Smooth muscle cell of trachea (primary cell): ENCODE data around the gene ZNF845. TPM values are rescaled to one million over a fixed set of nuclear protein-coding genes. Genes with fewer than 3 reads are reported as not detected.

ENCODE experiments used
- total RNA-seq: library from RNA; depleted of rRNA; stranded (reverse); fragments of >200 nt; gene quantifications from 2 replicates; pipeline ENCODE4 v1.2.1, GENCODE V29; 2014

The ZNF845 gene
- 7.6 and 9.5 TPM in 2 replicates for total RNA-seq

GRCh38 chr19:53333463-53334449, at the start of gene ZNF845:
Gene ZNF845 (plus strand): TSS chr19:53333749. CDS start chr19:53341308, 7,559 bp downstream.

GRCh38 chr19:53365134-53365898, 31.8 kb downstream of the ZNF845 start, which contains the start of gene ZNF525:
Gene ZNF525 (plus strand): TSS chr19:53365705. CDS start chr19:53372282, 6,577 bp downstream.

GRCh38 chr19:53394974-53395839, 61.7 kb downstream of the ZNF845 start, which contains the start of gene ZNF765:
Gene ZNF765 (plus strand): TSS chr19:53395149. CDS start chr19:53398016, 2,867 bp downstream.

Other genes starting within 250 kb of the ZNF845 start
- 29.2 and 37.7 TPM in 2 replicates for gene ZNF160, start 230.3 kb upstream of the ZNF845 start, total RNA-seq
- gene ZNF415, start 200.8 kb upstream of the ZNF845 start, total RNA-seq, result 4.8 and 15.2 TPM in 2 replicates
- gene ZNF347, start 174.7 kb upstream of the ZNF845 start, total RNA-seq, result 8.3 and 10.6 TPM in 2 replicates
- 4.8 and 7.4 TPM in 2 replicates for gene ZNF665, start 140.4 kb upstream of the ZNF845 start, total RNA-seq
- gene ZNF677, start 78.9 kb upstream of the ZNF845 start, total RNA-seq, result 17.4 and 18.8 TPM in 2 replicates
- gene VN1R2, start 75.5 kb upstream of the ZNF845 start, total RNA-seq, result not detected in 2 replicates
- gene VN1R4, start 66.0 kb upstream of the ZNF845 start, total RNA-seq, result not detected in 2 replicates
- 5.6 and 8.4 TPM in 2 replicates for gene ZNF525, start 32.0 kb downstream of the ZNF845 start, total RNA-seq
- 10.5 and 18.7 TPM in 2 replicates for gene ZNF765, start 61.4 kb downstream of the ZNF845 start, total RNA-seq
- 11.6 and 13.4 TPM in 2 replicates for gene ZNF761, start 98.2 kb downstream of the ZNF845 start, total RNA-seq
- gene ZNF813, start 134.0 kb downstream of the ZNF845 start, total RNA-seq, result 3.1 and 3.5 TPM in 2 replicates
- gene ZNF331, start 204.4 kb downstream of the ZNF845 start, total RNA-seq, result 13.5 and 13.7 TPM in 2 replicates